Midbrain (tissue), 1 donor: ENCODE data around the gene MEP1A.
A peak's percentile ranks its signal among the peaks of the same experiment; 100 is the strongest.
"Not testable (repeated sequence)": the region's sequence is repeated elsewhere in the genome, so short reads cannot be mapped to it uniquely, and the experiment has no call there.

Experiments
- DNase-seq: peaks from one replicate; lab custom pipeline; 2025; lab: John Stamatoyannopoulos, UW

MEP1A gene

GRCh38 chr6:46793138-46793537 lies at the start of gene MEP1A:
TSS of gene MEP1A (plus strand) at chr6:46793389. CDS start at chr6:46793399, 10 bp downstream.
- no peak for DNase-seq

DNA sequence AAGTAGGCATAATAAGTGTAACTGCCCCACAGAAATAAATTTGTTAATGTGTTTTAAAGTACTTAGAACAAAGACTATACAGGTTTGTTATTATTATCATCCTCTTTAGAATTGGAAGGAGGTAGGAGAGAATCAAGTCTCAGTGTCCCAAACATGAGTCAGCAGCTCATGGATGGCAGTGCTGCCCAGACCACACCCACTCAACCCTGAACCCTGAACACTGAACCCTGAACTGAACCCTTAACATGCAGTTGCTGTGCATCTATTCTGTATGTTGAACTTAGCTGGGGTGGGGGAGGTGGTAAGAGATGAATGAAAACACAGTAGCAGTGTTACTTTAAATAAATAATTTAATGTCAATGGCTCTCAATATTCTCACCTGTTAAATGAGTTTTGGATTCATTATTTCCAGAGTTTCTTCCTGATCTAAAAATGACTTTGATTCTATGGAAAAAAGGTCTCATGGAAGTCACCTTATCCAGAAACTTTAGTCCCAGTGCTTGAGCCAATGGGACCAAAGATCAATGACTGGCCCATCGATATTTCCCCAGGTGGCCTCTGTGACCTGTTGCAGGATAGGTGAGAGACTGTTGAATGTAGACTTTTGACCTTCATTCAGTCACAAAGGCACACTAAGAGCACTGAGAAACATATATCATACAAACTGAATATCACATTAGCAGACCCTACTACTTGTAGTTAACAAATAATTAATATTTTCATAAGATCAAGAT lies 49.6 kb upstream of the MEP1A start:
- no peak for DNase-seq

DNA sequence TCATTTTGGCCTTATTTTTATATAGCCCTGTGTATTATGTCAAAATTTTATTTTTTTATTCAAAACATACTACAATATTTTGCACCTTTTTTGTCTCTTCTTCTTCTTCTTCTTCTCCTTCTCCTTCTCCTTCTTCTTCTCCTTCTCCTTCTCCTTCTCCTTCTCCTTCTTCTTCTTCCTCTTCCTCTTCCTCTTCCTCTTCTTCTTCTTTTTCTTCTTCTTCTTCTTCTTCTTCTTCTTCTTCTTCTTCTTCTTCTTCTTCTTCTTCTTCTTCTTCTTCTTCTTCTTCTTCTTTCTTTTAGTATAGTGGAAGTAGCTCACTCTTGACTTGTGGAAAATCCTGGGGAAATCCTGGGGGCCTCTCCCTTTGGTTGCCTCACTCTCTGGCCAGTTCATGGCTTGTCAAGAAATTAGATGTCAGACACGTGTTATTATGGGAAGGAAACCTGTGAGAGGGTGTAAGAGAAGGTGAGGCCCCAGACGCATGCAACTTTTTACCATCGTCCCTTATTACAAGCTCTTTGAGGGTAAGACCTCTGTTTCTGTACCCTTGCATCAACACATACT lies 48.9 kb upstream of the MEP1A start:
- DNase-seq: not testable (repeated sequence)

DNA sequence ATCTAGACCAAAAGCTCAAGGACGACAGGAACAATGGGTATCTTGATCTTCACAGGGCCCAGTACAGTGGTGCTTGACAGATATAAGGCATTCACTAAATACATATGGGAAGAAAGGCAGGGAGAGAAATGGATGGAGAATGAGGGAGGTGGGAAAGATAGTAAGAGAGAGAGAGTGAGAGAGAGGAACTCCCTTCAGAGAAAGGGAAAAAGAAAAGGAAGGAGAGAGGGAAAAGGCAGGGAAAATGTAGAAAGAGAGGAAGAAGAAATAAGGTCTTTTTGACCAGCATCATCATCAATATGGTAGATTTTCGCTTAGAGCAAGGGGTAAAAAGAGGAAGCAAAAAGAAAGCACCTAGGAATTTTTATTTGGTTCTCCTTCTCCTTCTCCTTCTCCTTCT lies 47.2 kb upstream of the MEP1A start:
- DNase-seq: no peak

DNA sequence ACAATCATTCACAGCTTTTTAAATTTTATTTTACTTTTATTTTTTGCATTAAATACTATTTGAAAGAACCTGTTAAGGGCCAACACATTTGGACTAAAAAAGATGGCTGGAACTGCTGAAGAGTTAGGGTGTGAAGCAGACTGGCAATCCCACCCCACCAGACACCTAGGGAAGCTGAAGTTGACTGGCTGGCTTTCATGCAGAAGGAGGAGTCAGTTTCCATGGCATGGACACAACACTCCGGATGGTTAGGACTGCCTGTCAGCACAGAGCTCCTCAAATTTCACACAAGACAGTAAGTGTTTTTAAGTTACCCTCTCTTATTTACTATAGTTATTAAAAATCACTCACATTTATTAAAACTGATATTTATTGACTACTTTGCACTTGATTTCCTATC lies 46.5 kb upstream of the MEP1A start, which contains the start of gene ANKRD66:
Gene ANKRD66 (plus strand): TSS at position 238 of the 400 bp plus-strand sequence. CDS start 5,016 bp downstream, outside the sequence.
- DNase-seq: no peak

DNA sequence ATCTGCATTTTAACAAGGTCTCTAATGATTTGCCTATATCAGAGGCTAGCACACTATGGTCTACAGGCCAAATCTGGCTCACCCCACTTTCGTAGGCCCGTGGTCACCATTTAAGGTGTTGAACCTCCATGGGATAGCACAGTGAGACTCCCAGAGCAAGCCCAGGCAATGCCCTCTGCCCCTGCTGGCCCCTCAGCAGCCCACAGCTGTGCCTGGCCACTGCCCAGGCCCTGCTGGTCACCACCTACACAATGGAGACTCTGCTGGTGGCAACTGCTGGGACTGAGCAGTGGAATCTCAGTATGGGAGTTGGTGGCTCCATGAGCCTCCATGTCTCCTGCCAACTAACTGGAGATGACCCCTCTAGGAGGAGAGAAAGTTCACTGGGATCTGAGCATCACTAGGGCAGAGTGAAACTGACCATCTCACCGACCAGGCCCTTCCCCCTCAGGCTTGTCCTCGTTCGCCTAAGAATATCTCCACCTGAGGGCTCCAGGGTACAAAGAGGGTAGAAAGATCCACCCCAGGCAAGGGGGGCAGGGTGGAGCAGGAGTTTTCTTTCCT lies 44.2 kb upstream of the MEP1A start:
- DNase-seq: no peak

GRCh38 chr6:46749731-46750130 lies 43.5 kb upstream of the MEP1A start:
- DNase-seq: no peak

DNA sequence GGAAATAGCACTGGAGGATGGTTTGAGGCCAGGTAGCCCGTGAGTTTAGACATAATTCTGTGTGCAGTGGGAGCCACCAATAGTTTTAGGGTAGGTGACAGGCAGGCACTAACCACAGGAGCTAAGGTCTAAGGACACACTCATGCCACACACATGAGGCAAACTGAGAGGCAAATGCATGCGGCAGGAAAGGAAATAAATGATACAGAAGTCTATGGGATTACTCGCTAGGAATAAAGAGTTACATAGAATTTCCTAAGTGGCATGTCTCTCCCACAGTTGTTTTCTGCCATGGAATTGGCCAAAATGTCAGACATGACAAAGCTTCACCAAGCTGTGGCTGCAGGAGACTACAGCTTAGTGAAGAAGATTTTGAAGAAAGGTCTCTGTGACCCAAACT lies 41.5 kb upstream of the MEP1A start:
- no peak for DNase-seq

DNA sequence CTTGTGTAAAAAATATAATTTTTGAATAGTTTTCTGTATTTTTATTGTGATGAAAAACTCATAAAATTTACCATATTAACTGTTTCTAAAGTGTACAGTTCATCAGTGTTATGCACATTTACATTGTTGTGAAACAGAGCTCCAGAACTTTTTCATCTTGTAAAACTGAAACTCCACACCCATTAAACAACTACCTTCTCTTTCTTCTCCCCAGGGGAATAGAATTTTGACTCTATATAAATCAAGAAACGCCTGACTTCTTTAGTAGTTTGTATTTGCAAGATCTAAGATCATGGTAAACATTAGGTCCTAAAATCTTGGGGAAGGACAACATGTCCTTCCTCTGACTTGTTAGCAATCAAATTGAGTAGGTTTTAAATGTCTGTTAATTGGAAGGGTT lies 37.3 kb upstream of the MEP1A start:
- DNase-seq: no peak

- DNase-seq: no peak
These were observed 36.5 kb upstream of the MEP1A start for GRCh38 chr6:46756469-46757213.

DNA sequence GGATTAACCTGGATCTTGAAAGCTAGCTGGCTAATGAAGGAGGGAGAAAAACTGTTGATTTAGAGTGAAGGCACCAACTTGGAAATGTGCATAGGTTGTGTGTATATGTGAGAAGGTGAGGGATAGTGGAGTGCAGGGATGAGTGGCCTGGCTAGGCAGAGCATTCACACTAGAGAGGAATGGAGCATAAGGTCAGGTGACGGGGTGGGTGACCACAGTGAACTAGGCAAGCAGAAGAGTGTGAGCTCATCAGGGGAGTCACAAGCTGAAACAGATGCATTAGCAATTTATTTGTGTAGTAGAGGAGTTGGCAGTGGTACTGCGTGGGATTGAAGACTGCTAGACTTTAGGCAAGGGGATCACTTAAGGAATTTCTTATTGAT lies 36.0 kb upstream of the MEP1A start:
- no peak for DNase-seq

GRCh38 chr6:46758960-46759753 lies 34.0 kb upstream of the MEP1A start:
- DNase-seq: no peak

- DNase-seq: no peak
These were observed 32.3 kb upstream of the MEP1A start for GRCh38 chr6:46760925-46761324.

DNA sequence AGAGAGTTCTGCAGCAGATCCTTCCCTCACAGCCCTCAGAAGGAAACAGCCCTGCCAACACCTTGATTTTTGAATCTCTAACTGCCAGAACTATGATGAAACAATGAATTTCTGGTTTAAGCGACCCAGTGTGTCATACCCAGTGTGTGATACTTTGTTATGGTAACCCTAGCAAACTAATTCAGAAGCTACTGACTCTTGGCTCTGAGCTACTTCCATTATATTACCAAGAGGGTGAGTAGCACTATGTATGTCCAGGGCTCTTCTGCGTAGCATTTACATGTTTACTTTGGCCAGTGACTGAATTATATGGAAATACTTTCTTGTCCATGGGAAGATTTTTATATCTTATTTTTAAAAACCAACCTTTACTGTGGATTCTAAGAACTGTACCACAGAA lies 29.7 kb upstream of the MEP1A start:
- DNase-seq: no peak

GRCh38 chr6:46764280-46764679 lies 28.9 kb upstream of the MEP1A start:
- not testable (repeated sequence) for DNase-seq

DNA sequence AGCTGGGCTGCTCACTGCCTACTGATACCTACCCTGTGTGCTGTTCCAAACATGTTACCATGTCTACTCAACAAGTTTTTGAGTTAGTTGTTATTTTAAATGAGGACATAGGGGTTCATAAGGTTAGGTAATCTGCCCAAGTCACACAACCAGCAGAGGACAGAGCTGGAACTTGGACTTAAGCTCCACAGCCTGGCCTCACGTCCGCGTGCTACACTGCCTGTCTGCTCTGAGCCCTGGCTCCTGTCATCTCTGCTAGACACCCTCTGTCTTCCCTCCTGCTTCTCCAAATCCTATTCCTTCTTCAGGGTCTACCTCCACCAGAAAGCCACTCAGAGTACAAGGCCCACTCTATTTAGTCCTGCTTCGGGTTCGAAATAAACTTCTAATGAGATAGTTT lies 28.2 kb upstream of the MEP1A start:
- no peak for DNase-seq

DNA sequence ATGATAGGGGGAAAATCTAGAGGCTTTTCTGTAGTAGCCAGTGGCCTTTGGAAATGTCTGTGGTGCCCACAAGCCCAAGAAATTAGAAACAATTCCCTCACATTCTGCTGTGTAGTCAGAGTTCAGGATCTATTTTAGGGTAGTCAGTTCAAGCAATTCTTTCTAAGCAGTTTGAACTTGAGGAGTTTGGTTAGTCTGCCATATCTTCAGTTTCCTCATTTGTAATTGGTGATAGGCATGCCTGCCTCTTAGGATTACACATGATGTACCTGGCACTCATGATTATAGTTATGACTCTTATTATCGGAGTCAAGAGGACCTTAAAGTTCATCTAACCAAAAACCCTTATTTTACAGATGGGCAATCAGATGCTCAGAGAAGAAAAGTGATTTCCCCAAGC lies 21.2 kb upstream of the MEP1A start:
- DNase-seq: no peak

DNA sequence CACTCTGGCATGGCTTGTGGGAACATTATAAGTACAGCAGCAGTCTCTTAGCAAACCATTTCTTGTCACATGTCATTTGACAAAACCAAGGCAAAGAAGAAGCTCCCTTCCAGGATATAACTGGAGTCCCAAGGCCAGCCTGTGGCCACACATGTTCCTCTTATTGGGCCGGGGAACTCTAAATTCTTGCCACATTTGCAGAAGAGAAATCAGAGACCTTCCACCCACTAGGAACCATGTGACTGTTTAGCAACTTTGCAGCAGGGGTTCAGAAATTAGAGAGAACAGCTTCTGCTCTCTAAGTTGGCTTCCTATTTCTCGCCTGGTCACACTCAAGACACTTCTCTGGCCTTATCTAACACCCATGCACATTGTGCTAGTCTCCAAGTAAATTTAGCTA lies 20.4 kb upstream of the MEP1A start:
- DNase-seq: peak; percentile 40

- no peak for DNase-seq
These were observed 19.9 kb upstream of the MEP1A start for GRCh38 chr6:46773201-46773855.

DNA sequence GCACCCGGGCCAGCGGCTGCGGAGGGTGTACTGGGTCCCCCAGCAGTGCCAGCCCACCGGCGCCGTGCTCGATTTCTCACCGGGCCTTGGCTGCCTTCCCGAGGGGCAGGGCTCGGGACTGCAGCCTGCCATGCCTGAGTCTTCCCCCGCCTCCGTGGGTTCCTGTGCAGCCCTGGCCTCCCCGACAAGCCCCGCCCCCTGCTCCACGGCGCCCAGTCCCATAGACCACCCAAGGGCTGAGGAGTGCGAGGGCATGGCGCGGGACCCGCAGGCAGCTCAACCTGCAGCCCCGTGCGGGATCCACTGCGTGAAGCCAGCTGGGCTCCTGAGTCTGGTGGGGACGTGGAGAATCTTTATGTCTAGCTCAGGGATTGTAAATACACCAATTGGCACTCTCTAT lies 18.5 kb upstream of the MEP1A start:
- not testable (repeated sequence) for DNase-seq

DNA sequence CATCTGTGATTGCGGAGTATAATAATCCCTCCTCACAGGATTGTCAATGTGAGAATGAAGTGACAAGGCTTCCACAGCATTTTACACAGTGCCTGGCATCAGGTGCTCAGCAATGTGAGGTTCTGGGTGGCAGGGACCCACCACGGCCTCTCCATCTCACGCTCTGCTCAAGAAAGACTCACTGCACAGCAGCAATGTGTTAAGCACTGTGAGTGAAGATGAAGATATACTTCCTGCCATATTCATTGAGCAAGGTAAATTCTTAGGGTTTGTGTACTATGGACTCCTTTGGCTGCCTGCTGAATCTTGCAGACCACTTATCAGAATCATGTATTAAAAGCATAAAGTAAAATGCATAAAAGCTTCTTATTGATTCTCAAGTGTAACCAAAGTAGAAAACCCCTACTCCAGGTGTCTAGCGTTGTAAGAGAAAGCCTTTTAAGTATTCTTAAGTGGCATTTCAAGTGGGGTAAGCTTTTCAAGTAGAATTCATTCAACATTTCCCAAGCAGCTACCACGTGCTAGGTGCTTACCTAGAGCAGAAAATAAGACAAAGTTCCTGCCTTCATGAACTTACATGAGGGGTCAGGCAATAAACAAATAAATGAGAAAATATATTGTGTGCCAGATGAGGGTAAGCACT lies 17.0 kb upstream of the MEP1A start:
- no peak for DNase-seq
